Astrocyte (in vitro differentiated cells and primary cell): Measurements from ENCODE around the gene SDC4.

Experiments
- EZH2 ChIP-seq: IDR thresholded peaks from 2 replicates; pipeline ENCODE4 v1.6.1; 2012; ENCODE audit warnings: mild to moderate bottlenecking, low read length, inconsistent platforms; ENCODE audit not compliant: insufficient read depth
- TF ChIP-seq, protein P1 (sequence below): IDR thresholded peaks from 2 replicates; pipeline ENCODE4 v1.5.1; 2011; ENCODE audit warnings: low read depth, mild to moderate bottlenecking, inconsistent platforms, low read length, moderate library complexity; ENCODE audit not compliant: insufficient read depth

- TF ChIP-seq, protein P1, sequence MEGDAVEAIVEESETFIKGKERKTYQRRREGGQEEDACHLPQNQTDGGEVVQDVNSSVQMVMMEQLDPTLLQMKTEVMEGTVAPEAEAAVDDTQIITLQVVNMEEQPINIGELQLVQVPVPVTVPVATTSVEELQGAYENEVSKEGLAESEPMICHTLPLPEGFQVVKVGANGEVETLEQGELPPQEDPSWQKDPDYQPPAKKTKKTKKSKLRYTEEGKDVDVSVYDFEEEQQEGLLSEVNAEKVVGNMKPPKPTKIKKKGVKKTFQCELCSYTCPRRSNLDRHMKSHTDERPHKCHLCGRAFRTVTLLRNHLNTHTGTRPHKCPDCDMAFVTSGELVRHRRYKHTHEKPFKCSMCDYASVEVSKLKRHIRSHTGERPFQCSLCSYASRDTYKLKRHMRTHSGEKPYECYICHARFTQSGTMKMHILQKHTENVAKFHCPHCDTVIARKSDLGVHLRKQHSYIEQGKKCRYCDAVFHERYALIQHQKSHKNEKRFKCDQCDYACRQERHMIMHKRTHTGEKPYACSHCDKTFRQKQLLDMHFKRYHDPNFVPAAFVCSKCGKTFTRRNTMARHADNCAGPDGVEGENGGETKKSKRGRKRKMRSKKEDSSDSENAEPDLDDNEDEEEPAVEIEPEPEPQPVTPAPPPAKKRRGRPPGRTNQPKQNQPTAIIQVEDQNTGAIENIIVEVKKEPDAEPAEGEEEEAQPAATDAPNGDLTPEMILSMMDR: no peak
- TF ChIP-seq EZH2: no peak
Measured at GRCh38 chr20:45363611-45364492, 15.6 kb upstream of the SDC4 start.
